Prostate gland (tissue), 2 donors: ENCODE measurements around the gene PFDN1.

ENCODE experiments used
- POLR2A ChIP-seq: fragments of 450-650 bp; IDR thresholded peaks from one replicate; pipeline ENCODE4 v1.6.1; 2016; ENCODE audit warnings: antibody characterized with exemption, mild to moderate bottlenecking
- TF ChIP-seq, protein P1 (sequence below), 4 experiments: fragments of 200-600 bp in 2 of 4; fragments of 450-650 bp in 2 of 4; sonication (generic) in 2 of 4; IDR thresholded peaks; 1 replicate in 3 of 4; 2 replicates in 1 of 4; pipeline ENCODE4 v1.5.1; 2016 to 2019; ENCODE audit warnings: antibody characterized with exemption in 4 of 4, mild to moderate bottlenecking in 2 of 4, moderate library complexity in 2 of 4

DNA sequence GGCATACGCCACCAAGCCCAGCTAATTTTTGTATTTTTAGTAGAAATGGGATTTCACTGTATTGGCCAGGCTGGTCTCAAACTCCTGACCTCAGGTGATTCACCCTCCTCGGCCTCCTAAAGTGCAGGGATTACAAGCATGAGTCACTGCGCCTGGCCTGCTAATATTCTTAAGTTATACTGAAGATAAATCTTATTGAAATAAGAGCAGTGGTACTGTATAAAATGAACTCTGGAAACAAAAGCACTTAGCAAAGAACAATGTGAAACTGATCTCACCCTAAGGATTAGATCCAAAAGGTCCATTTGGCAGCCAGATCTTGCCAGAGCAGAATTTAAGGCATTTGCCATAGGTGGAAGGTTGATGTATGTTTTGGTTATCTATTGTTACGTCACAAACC is 100.8 kb downstream of the PFDN1 start:
- TF ChIP-seq, protein P1, sequence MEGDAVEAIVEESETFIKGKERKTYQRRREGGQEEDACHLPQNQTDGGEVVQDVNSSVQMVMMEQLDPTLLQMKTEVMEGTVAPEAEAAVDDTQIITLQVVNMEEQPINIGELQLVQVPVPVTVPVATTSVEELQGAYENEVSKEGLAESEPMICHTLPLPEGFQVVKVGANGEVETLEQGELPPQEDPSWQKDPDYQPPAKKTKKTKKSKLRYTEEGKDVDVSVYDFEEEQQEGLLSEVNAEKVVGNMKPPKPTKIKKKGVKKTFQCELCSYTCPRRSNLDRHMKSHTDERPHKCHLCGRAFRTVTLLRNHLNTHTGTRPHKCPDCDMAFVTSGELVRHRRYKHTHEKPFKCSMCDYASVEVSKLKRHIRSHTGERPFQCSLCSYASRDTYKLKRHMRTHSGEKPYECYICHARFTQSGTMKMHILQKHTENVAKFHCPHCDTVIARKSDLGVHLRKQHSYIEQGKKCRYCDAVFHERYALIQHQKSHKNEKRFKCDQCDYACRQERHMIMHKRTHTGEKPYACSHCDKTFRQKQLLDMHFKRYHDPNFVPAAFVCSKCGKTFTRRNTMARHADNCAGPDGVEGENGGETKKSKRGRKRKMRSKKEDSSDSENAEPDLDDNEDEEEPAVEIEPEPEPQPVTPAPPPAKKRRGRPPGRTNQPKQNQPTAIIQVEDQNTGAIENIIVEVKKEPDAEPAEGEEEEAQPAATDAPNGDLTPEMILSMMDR (IDR thresholded peaks at IDR 0.05) = no peak
- no peak for TF ChIP-seq POLR2A
